Astrocyte (in vitro differentiated cells and primary cell): ENCODE measurements around the gene RNF34. TPM values are rescaled to one million over a fixed set of nuclear protein-coding genes. Genes with fewer than 3 reads are reported as not detected.

ENCODE experiments used
- DNase-seq: peaks from one replicate; pipeline ENCODE4 v3.0.0-alpha.2; 2010; ENCODE audit warnings: low read depth
- FAIRE-seq: peaks from 2 replicates; lab custom pipeline; 2011; peaks lifted over from hg19 to GRCh38; lab: Jason Lieb, UNC
- H2AFZ ChIP-seq: 2 replicates; pipeline ENCODE4 v1.6.0; 2012; ENCODE audit warnings: low read depth, low read length, inconsistent platforms
- H3K27ac ChIP-seq: 2 replicates; pipeline ENCODE4 v1.5.1; 2011; ENCODE audit warnings: low read depth, low read length, inconsistent platforms
- H3K27me3 ChIP-seq: 2 replicates; pipeline ENCODE4 v1.6.0; 2011; ENCODE audit warnings: low read length, inconsistent platforms; ENCODE audit not compliant: insufficient read depth
- H3K36me3 ChIP-seq: 2 replicates; pipeline ENCODE4 v1.5.1; 2011; ENCODE audit warnings: low read length, inconsistent platforms; ENCODE audit not compliant: insufficient read depth
- H3K4me1 ChIP-seq: 2 replicates; pipeline ENCODE4 v1.5.1; 2011; ENCODE audit warnings: low read length, inconsistent platforms; ENCODE audit not compliant: insufficient read depth
- H3K4me2 ChIP-seq: 2 replicates; pipeline ENCODE4 v1.6.0; 2012; ENCODE audit warnings: low read length, inconsistent platforms
- H3K4me3 ChIP-seq: 2 replicates; pipeline ENCODE4 v1.5.1; 2011; ENCODE audit warnings: low read depth, mild to moderate bottlenecking, low read length, inconsistent platforms; ENCODE audit not compliant: insufficient read depth
- H3K79me2 ChIP-seq: 2 replicates; pipeline ENCODE4 v1.6.0; 2012; ENCODE audit warnings: mild to moderate bottlenecking, low read length, inconsistent platforms; ENCODE audit not compliant: insufficient read depth
- H3K9ac ChIP-seq: 2 replicates; pipeline ENCODE4 v1.6.0; 2012; ENCODE audit warnings: mild to moderate bottlenecking, low read length, inconsistent platforms
- H3K9me3 ChIP-seq: 2 replicates; pipeline ENCODE4 v1.5.1; 2012; ENCODE audit warnings: low read depth, mild to moderate bottlenecking, low read length, inconsistent platforms; ENCODE audit not compliant: insufficient read depth
- H4K20me1 ChIP-seq: 2 replicates; pipeline ENCODE4 v1.6.0; 2012; ENCODE audit warnings: low read length, inconsistent platforms; ENCODE audit not compliant: insufficient read depth
- H3K27ac Mint-ChIP-seq: one replicate; pipeline ENCODE4 v1.8.0; 2021; ENCODE audit warnings: mild to moderate bottlenecking, mixed read lengths; ENCODE audit not compliant: unreplicated experiment
- H3K27me3 Mint-ChIP-seq: one replicate; pipeline ENCODE4 v1.8.0; 2021; ENCODE audit warnings: low read depth, mixed read lengths; ENCODE audit not compliant: unreplicated experiment
- H3K36me3 Mint-ChIP-seq: one replicate; pipeline ENCODE4 v1.8.0; 2021; ENCODE audit warnings: low read depth, mixed read lengths; ENCODE audit not compliant: unreplicated experiment
- H3K4me1 Mint-ChIP-seq: one replicate; pipeline ENCODE4 v1.8.0; 2021; ENCODE audit warnings: low read depth, mixed read lengths; ENCODE audit not compliant: unreplicated experiment
- H3K4me3 Mint-ChIP-seq: one replicate; pipeline ENCODE4 v1.8.0; 2021; ENCODE audit warnings: mild to moderate bottlenecking, moderate library complexity, mixed read lengths; ENCODE audit not compliant: unreplicated experiment
- H3K9me3 Mint-ChIP-seq: one replicate; pipeline ENCODE4 v1.8.0; 2021; ENCODE audit warnings: mild to moderate bottlenecking, mixed read lengths; ENCODE audit not compliant: unreplicated experiment
- EZH2 ChIP-seq: IDR thresholded peaks from 2 replicates; pipeline ENCODE4 v1.6.1; 2012; ENCODE audit warnings: mild to moderate bottlenecking, low read length, inconsistent platforms; ENCODE audit not compliant: insufficient read depth
- total RNA-seq: library from RNA; stranded (reverse); gene quantifications from 2 replicates; pipeline ENCODE4 v1.2.1, GENCODE V29; 2021
- TF ChIP-seq, protein P1 (sequence below): IDR thresholded peaks from 2 replicates; pipeline ENCODE4 v1.5.1; 2011; ENCODE audit warnings: low read depth, mild to moderate bottlenecking, inconsistent platforms, low read length, moderate library complexity; ENCODE audit not compliant: insufficient read depth

RNF34 gene
- total RNA-seq, 1 donor from 2014 or later = 37.7 TPM

DNA sequence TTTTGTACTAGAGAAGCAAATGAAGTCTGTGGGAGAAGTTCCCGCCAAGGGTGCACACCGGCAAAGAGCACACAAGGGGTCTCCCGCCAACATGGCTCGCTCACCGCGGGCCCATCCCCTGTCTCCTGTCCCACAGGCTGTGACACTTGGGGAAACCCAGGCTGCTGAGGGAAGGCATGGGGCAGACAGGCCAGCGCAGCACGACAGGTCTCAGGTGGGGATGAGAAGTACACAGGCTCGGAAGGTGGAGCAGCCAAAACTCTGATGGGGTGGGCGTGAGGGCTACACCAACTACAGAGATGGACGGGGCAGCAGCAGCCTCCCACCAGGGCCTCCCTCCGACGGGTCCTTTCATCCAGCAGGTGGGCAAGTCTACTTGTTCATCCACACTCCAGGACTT is 64.4 kb downstream of the RNF34 start:
- no peaks in the 10 kb centered on the region for H3K27me3 Mint-ChIP-seq
- H3K27ac Mint-ChIP-seq = no peak overlapping the region
- DNase-seq (no peak), FAIRE-seq (no peak)
- no peak overlapping the region for H3K9ac ChIP-seq
- no peaks in the 10 kb centered on the region for H3K36me3 Mint-ChIP-seq
- no peak overlapping the region for H3K4me3 ChIP-seq
- peak overlapping the region; percentile 8 for H3K4me3 Mint-ChIP-seq
- H3K4me1 Mint-ChIP-seq = peaks cover 10% of the 10 kb centered on the region
- H3K79me2 ChIP-seq = peaks cover 62% of the 10 kb centered on the region
- H3K27me3 ChIP-seq = no peaks in the 10 kb centered on the region
- peaks cover 53% of the 10 kb centered on the region for H4K20me1 ChIP-seq
- no peaks in the 10 kb centered on the region for H3K9me3 Mint-ChIP-seq
- H3K9me3 ChIP-seq = no peaks in the 10 kb centered on the region
- H3K4me2 ChIP-seq = no peak overlapping the region
- no peak overlapping the region for H3K27ac ChIP-seq
- H3K36me3 ChIP-seq = no peaks in the 10 kb centered on the region
- H2AFZ ChIP-seq = no peak overlapping the region
- peaks cover 15% of the 10 kb centered on the region for H3K4me1 ChIP-seq
- TF ChIP-seq EZH2 = no peak
- TF ChIP-seq, protein P1, sequence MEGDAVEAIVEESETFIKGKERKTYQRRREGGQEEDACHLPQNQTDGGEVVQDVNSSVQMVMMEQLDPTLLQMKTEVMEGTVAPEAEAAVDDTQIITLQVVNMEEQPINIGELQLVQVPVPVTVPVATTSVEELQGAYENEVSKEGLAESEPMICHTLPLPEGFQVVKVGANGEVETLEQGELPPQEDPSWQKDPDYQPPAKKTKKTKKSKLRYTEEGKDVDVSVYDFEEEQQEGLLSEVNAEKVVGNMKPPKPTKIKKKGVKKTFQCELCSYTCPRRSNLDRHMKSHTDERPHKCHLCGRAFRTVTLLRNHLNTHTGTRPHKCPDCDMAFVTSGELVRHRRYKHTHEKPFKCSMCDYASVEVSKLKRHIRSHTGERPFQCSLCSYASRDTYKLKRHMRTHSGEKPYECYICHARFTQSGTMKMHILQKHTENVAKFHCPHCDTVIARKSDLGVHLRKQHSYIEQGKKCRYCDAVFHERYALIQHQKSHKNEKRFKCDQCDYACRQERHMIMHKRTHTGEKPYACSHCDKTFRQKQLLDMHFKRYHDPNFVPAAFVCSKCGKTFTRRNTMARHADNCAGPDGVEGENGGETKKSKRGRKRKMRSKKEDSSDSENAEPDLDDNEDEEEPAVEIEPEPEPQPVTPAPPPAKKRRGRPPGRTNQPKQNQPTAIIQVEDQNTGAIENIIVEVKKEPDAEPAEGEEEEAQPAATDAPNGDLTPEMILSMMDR = no peak

DNA sequence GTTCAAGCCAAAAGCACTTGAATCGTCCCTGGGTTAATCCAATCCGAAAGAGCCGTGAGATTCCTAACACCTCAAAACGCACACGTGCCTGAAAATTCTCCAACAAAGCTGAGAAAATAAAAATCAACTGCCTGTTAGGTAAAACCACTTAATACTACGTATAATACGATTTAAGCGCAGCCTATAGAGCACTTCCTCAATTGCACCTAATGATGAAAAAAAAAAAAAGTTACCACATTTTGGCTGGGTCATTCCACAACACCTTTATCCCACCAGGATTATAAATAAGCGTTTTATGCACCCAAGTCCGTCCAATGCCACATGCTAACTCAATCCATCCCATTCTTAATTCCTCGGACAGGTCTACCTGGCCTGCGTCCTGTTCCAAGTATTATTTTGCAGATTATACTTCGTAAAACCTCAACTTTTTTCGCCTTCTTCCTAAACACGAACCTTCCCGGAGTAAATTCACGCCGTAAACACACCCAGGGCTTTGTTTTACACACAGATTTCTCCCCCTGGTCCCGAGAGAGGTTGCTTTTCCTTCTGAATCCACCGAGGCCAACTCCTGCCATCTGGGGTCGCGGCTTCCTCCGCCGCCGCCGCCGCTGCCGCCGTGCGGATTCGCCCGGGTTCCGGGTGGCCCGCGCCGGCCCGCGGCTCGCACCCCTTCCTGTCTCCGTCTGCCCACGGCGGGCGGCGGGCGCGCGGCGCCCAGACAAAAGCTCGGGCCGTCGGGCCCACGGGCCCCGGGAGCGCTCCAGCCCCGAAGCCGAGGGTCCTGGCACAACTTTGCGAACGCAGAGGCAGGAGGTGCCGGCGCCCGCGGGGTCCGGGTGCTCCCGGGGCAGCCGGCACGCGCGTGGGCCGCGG is 66.2 kb downstream of the RNF34 start:
- Histone ChIP-seq H3K4me3 (peak overlapping the region; percentile 66), H3K79me2 (peaks cover 47% of the 10 kb centered on the region), H4K20me1 (peaks cover 40% of the 10 kb centered on the region), H3K36me3 (no peaks in the 10 kb centered on the region), H3K4me2 (peak overlapping the region; percentile 93), H3K4me1 (peaks cover 15% of the 10 kb centered on the region), H3K9me3 (no peaks in the 10 kb centered on the region), H2AFZ (peak overlapping the region; percentile 53), H3K27me3 (no peaks in the 10 kb centered on the region), H3K9ac (peak overlapping the region; percentile 80), H3K27ac (peak overlapping the region; percentile 19)
- TF ChIP-seq, protein P1 = no peak
- no peak for TF ChIP-seq EZH2
- no peaks in the 10 kb centered on the region for H3K36me3 Mint-ChIP-seq
- FAIRE-seq (no peak), DNase-seq (no peak)
- peak overlapping the region; percentile 81 for H3K27ac Mint-ChIP-seq
- peaks cover 9% of the 10 kb centered on the region for H3K4me1 Mint-ChIP-seq
- peaks cover 4% of the 10 kb centered on the region for H3K27me3 Mint-ChIP-seq
- H3K4me3 Mint-ChIP-seq = peak overlapping the region; percentile 91
- H3K9me3 Mint-ChIP-seq = no peaks in the 10 kb centered on the region
